ENCODE results near the gene RNF20.

DNA sequence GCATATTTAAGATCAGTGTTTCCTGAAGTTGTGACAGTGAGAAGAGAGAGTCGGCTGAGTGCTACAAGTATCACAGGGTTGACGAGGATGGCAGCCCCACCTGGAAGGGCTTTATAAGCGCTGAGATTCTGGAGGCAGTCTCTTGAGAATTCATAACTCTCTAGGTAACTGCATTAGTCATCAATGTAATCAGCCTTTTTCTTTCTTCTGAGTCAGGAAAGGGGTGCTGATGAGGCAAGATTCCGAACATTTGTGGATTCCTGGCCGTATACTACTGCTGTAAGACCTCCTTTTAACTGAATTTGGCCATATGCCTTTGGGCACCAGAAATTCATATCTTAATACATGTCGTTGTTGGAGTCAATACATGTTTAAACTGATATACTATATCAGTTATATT lies 6.6 kb upstream of the RNF20 start:
- TF ChIP-seq ZNF274 (IDR thresholded peaks at IDR 0.05; ENCODE audit: low read depth, low read length) (no peak), SUZ12 (IDR thresholded peaks at IDR 0.05; ENCODE audit: extremely low read depth, insufficient read depth, insufficient read length) (no peak), YY1 (IDR thresholded peaks at IDR 0.05; ENCODE audit: insufficient read depth, insufficient read length) (no peak)
